DND-41 (cell line): ENCODE measurements around the gene PAQR7.

Experiments used
- ATAC-seq: fragments of 200-7000 bp; cut with Tn5 transposase; 3 replicates; pipeline ENCODE4 v1.9.1; 2021; ENCODE audit warnings: low read depth; ENCODE audit not compliant: insufficient read depth
- DNase-seq: peaks from one replicate; pipeline ENCODE4 v3.0.0-alpha.2; 2020
- H2AFZ ChIP-seq: 2 replicates; pipeline ENCODE4 v1.6.0; 2012; ENCODE audit warnings: low read depth, low read length
- H3K27ac ChIP-seq: 2 replicates; pipeline ENCODE4 v1.5.1; 2012; ENCODE audit warnings: low read length, inconsistent platforms
- H3K27me3 ChIP-seq: fragments of 200-600 bp; sonication (generic); 2 replicates; pipeline ENCODE4 v1.6.0; 2012; ENCODE audit warnings: low read length, mild to moderate bottlenecking, inconsistent platforms; ENCODE audit not compliant: insufficient read depth, poor library complexity
- H3K36me3 ChIP-seq: 2 replicates; pipeline ENCODE4 v1.5.1; 2012; ENCODE audit warnings: low read length, inconsistent platforms; ENCODE audit not compliant: insufficient read depth
- H3K4me1 ChIP-seq: 2 replicates; pipeline ENCODE4 v1.5.1; 2012; ENCODE audit warnings: mild to moderate bottlenecking, low read length; ENCODE audit not compliant: insufficient read depth
- H3K4me2 ChIP-seq: 2 replicates; pipeline ENCODE4 v1.6.0; 2012; ENCODE audit warnings: mild to moderate bottlenecking, moderate library complexity, low read length, inconsistent platforms; ENCODE audit not compliant: insufficient read depth
- H3K4me3 ChIP-seq, 2 experiments: fragments of 200-600 bp in 1 of 2; shearing (Covaris generic) in 1 of 2; 2 replicates each; pipeline ENCODE4 v1.5.1; 2012 to 2016; ENCODE audit warnings: inconsistent platforms in 2 of 2, low read length in 2 of 2, mild to moderate bottlenecking in 2 of 2, low read depth in 1 of 2, moderate library complexity in 1 of 2
- H3K79me2 ChIP-seq: 2 replicates; pipeline ENCODE4 v1.6.0; 2012; ENCODE audit warnings: low read length, inconsistent platforms; ENCODE audit not compliant: insufficient read depth
- H3K9ac ChIP-seq: 2 replicates; pipeline ENCODE4 v1.6.0; 2012; ENCODE audit warnings: low read depth, mild to moderate bottlenecking, inconsistent platforms, low read length, moderate library complexity
- H3K9me3 ChIP-seq: 2 replicates; pipeline ENCODE4 v1.5.1; 2012; ENCODE audit warnings: low read length, moderate library complexity, mild to moderate bottlenecking, inconsistent platforms; ENCODE audit not compliant: insufficient read depth, severe bottlenecking
- H4K20me1 ChIP-seq: 2 replicates; pipeline ENCODE4 v1.6.0; 2012; ENCODE audit warnings: low read length; ENCODE audit not compliant: insufficient read depth
- EZH2 ChIP-seq: IDR thresholded peaks from 3 replicates; pipeline ENCODE4 v1.6.1; 2012; ENCODE audit warnings: borderline replicate concordance, low read depth, mild to moderate bottlenecking, moderate library complexity, low read length, inconsistent platforms; ENCODE audit not compliant: severe bottlenecking
- TF ChIP-seq, protein P1 (sequence below): IDR thresholded peaks from 2 replicates; pipeline ENCODE4 v1.5.1; 2012; ENCODE audit warnings: borderline replicate concordance, low read length, moderate library complexity, mild to moderate bottlenecking; ENCODE audit not compliant: poor library complexity, severe bottlenecking; ENCODE audit errors: extremely low read depth

Gene PAQR7

DNA sequence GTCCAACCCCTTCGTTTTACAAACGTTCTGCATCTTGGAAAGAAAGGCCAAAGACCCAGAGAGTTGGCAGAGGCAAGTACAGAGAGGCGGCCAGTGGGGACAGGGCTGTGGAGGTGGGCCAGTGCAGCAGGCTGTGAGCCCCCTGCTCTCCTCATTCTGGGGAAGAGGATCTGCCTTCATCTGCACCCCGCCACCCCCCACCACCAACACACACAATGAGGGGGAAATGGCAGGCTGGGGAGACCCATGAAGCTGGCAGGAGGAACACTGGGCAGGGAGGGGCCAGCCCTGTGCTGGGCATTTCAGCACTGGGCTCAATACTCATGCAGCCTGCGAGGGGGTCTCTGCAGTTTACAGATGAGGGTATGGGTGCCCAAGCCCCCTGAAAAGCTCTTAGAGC is 16.1 kb upstream of the PAQR7 start:
- no peak overlapping the region for H3K27ac ChIP-seq
- no peak for TF ChIP-seq EZH2
- TF ChIP-seq, protein P1, sequence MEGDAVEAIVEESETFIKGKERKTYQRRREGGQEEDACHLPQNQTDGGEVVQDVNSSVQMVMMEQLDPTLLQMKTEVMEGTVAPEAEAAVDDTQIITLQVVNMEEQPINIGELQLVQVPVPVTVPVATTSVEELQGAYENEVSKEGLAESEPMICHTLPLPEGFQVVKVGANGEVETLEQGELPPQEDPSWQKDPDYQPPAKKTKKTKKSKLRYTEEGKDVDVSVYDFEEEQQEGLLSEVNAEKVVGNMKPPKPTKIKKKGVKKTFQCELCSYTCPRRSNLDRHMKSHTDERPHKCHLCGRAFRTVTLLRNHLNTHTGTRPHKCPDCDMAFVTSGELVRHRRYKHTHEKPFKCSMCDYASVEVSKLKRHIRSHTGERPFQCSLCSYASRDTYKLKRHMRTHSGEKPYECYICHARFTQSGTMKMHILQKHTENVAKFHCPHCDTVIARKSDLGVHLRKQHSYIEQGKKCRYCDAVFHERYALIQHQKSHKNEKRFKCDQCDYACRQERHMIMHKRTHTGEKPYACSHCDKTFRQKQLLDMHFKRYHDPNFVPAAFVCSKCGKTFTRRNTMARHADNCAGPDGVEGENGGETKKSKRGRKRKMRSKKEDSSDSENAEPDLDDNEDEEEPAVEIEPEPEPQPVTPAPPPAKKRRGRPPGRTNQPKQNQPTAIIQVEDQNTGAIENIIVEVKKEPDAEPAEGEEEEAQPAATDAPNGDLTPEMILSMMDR: no peak
- no peak overlapping the region for H3K9ac ChIP-seq
- H2AFZ ChIP-seq: no peak overlapping the region
- ATAC-seq: no peak
- H4K20me1 ChIP-seq: peaks cover 8% of the 10 kb centered on the region
- no peaks in the 10 kb centered on the region for H3K27me3 ChIP-seq
- peaks cover 73% of the 10 kb centered on the region for H3K36me3 ChIP-seq
- peaks cover 15% of the 10 kb centered on the region for H3K79me2 ChIP-seq
- H3K4me3 ChIP-seq: no peak overlapping the region
- DNase-seq: no peak
- H3K9me3 ChIP-seq: no peaks in the 10 kb centered on the region
- H3K4me2 ChIP-seq: no peak overlapping the region
- no peaks in the 10 kb centered on the region for H3K4me1 ChIP-seq

DNA sequence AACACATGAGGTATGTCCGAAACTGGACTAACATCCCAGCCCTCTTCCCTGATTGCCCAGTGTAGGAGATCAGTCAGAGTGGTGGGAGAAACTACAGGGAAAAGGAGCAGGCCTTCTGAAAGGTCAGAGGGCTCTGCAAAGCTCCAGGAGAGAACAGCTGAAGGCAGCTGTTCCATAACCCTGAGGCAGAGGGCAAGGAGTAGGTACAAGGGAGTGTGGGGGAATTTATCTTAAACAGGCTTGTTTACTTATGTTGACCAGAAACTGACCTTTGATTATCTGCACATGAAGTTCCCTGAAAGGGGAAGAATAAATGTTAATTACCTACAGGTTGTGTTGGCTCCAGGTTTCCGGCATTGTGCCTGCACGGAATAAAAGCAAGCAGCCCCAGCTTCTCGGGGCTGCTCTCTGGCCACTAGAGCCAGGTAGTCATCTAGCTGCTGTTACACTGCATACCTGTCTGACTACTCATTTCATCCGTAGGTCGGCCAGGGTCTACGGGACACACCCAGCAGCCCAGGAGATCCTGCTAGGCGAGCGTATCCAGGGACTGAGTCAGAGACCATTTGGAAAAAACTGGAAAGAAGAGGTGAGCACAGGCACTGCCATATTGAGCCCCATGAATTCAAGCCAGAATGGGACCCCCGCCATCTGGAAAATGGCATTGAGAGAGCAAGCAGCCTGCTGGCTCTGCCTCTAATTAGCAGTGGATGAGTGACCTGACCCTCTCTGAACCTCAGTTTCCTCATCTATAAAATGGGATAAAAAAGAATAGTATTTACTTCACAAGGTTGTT is 14.9 kb upstream of the PAQR7 start:
- H3K79me2 ChIP-seq: peaks cover 11% of the 10 kb centered on the region; the same call in 1 of the 2 replicates
- H3K4me1 ChIP-seq: no peaks in the 10 kb centered on the region
- no peaks in the 10 kb centered on the region for H3K27me3 ChIP-seq
- TF ChIP-seq EZH2: no peak
- TF ChIP-seq, protein P1: no peak
- no peaks in the 10 kb centered on the region; the same call in 1 of the 2 replicates for H4K20me1 ChIP-seq
- no peak overlapping the region for H3K9ac ChIP-seq
- H2AFZ ChIP-seq: no peak overlapping the region
- no peak overlapping the region for H3K4me2 ChIP-seq
- ATAC-seq: no peak
- no peaks in the 10 kb centered on the region for H3K9me3 ChIP-seq
- H3K4me3 ChIP-seq: no peak overlapping the region
- peaks cover 64% of the 10 kb centered on the region for H3K36me3 ChIP-seq
- H3K27ac ChIP-seq: no peak overlapping the region
- no peak for DNase-seq

DNA sequence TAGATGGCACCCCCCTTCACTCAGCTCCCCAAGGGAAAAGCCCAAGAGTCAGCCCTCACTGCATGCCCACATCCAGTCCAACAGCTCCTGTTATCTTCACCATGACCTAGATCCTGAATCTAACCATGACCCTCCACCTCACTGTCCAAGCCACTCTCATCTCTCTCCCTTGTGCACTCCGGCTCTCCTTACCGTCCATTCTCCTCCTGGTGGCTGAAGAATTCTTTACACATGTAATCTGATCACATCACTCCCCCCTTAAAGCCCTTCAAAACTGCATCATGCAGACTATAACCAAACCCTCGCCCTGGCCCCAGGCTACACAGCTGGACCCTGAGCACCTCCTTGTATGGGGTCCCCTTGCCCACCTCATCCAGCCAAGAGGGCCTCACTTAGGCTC is 14.0 kb upstream of the PAQR7 start:
- ATAC-seq (no peak), DNase-seq (no peak)
- Histone ChIP-seq H2AFZ (no peak overlapping the region), H4K20me1 (no peaks in the 10 kb centered on the region), H3K27ac (no peak overlapping the region), H3K4me2 (no peak overlapping the region), H3K4me3 (no peak overlapping the region), H3K4me1 (no peaks in the 10 kb centered on the region), H3K9ac (no peak overlapping the region), H3K36me3 (peaks cover 62% of the 10 kb centered on the region), H3K9me3 (no peaks in the 10 kb centered on the region), H3K79me2 (peaks cover 6% of the 10 kb centered on the region; the same call in 1 of the 2 replicates), H3K27me3 (no peaks in the 10 kb centered on the region)
- TF ChIP-seq, protein P1: no peak
- no peak for TF ChIP-seq EZH2
